ENCODE results near the gene MAPK7.
"Not testable (repeated sequence)": the region's sequence is repeated elsewhere in the genome, so short reads cannot be mapped to it uniquely, and the experiment has no call there.

MAPK7 gene

DNA sequence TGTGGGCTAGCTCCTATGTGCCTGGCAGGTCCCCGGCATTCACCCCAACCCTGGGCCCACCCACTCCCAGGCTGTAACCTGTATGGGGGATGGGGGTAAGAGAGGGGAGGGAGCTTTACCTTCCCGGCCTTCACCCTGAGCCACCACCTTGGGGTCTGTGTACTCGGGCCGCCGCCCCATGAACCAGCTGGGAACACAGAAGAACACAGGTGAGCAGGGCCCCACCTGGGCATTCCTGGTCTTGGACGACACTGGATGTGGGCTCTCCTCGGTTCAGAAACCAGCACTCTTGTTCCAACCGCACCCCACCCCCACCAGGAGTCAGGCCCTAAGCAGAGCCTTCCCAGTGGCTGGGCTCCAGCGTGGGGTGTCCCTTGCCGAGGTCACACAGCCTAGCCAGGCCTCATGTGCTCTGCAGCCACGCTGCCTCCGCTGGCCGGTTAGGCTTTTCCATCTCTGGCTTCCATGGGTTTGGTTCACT, 34.6 kb upstream of the MAPK7 start:
- FAIRE-seq, result no peak

DNA sequence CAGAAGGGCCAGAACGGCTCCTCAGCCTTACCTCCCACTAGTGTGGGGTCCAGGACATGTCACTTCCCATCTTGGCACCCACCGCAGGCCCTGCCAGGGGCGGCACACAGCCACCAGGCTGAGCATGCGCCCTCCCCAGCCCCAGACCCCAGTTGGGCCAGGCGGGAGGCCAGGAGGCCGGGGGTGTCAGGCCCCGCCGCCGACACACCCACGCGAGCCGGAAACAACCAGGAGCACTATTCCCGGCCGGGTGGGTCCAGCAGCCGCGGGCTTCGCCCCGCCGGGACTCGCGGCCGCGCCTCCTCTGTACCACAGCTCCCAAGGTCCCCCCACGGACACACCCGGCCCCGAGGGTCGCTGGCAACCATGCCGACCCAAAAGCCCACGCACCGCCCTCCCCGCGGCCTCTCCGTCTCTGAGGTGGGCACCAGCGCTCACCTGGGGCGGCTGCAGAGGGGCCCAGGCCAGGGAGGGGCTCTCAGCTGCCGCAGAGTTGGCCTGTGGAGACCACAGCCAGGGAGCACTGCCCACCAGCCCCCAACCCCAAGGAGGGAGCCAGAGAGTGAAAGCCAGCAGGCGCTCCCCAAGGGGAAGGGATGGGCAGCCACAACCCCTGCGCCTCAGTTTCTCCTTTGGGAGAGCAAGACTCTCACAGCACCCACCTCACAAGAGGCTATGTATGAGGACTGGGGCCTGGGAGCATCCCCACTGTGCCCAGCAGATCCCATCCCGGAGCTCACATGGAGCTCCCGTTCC, 33.8 kb upstream of the MAPK7 start:
- FAIRE-seq, result no peak

DNA sequence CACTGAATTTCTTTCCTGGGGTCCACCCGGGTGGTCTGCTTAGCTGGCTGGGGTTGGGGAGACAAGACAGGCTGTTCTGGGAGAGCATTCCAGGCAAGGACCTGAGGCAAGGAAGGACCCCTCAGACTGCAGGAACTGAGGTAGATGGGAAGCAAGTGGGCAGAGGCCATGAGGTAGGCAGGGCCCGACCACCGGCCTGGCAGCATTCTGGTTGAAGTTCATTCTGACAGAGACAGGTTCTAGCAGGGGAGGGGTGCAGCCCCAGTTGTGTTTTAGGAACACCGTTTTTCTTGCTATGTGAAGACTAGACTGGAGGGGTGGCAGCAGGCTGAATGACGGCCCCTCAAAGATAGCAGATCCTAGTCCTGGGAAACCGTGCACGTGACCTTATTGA, 33.2 kb upstream of the MAPK7 start:
- no peak for FAIRE-seq

- FAIRE-seq, result no peak
Measured at GRCh38 chr17:19345486-19346350, 32.6 kb upstream of the MAPK7 start.

DNA sequence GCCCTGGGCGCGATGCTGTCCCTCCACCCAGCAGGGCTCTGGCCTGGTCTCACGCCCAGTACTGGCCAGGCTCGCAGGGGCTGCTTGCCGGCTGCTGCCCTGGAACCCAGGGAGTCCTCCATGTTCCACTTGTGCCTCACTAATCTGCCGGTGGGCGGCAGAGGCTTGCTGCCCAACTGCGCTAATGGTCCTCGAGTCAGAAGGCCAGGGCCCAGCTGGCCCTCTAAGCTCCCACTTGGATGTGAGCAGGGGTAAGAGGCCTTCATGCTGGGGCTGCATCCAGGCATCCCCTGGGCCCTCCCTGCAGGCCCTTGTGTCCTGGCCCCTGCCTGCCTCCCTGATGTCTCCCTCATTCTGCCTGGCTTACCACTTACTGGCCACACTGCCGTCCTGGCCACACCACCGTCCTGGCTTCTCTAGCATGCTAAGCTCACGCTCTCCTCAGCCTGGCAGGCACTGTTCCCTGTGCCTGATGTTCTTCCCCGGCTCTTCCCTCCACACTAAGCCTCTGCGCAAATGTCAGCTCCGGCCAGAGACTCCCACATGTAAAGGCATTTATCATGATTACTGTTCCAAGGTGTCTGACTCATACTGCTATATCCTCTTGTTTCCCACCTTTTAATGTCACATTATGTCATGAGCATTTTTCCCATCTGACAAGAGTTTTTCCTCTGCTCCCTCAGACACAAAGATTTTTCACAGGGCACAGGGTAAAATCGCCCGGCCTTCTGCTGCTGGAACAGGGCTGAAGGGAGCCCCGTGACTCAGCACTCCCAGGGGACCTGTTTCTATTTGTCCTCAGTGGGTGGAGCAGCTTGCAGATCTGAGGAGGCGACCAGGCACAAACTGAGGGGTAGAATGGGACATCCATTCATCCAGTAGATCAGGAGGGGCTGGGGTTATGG, 31.7 kb upstream of the MAPK7 start:
- FAIRE-seq, result no peak

GRCh38 chr17:19347323-19348080, 30.8 kb upstream of the MAPK7 start:
- FAIRE-seq, result no peak

GRCh38 chr17:19348081-19348650, 30.1 kb upstream of the MAPK7 start:
- no peak for FAIRE-seq

DNA sequence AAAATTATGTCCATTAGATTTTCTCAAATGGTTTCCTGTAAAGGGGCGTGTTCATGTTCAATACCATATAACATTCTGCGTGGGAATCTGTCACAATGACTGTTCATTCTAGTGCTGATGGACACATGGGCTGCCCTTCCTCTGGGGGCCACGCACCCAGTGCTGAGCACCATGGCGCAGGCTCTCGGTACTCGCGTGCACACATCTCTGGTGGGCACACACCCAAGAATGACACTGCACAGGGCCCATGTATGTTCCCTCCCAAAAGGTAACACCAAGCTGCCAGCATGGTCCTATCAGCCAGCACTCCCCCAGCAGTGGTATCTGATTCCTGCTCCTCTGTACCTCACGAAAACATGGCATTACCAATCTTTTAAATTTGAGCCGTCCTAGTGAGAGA, 29.5 kb upstream of the MAPK7 start:
- FAIRE-seq, result no peak

DNA sequence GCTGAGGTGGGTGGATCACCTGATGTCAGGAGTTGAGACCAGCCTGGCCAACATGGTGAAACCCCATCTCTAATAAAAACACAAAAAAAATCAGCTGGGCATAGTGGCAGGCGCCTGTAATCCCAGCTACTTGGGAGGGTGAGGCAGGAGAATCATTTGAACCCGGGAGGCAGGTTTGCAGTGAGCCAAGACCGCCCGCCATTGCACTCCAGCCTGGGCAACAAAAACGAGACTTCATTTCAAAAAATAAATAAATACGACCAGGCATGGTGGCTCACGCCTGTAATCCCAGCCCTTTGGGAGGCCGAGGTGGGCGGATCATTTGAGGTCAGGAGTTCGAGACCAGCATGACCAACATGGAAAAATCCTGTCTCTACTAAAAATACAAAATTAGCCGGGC, 24.9 kb upstream of the MAPK7 start:
- FAIRE-seq, result not testable (repeated sequence)

DNA sequence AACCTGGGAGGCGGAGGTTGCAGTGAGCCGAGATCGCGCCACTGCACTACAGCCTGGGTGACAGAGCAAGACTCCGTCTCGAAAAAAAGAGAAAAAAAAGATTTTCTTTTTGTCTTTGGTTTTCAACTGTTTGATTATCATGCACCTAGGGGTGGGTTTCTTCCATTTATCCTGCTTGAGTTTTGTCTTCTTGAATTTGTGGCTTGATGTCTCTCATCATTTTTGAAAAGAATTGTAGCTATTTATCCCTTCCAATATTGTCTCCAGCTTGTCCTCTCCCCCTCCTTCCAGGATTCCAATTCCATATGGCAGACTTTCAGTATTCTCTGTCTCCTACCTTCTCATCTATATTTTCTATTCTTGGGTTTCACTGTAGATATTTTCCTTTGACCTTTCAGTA, 23.6 kb upstream of the MAPK7 start:
- FAIRE-seq, result no peak

GRCh38 chr17:19357351-19357750, 20.9 kb upstream of the MAPK7 start:
- FAIRE-seq, result no peak

DNA sequence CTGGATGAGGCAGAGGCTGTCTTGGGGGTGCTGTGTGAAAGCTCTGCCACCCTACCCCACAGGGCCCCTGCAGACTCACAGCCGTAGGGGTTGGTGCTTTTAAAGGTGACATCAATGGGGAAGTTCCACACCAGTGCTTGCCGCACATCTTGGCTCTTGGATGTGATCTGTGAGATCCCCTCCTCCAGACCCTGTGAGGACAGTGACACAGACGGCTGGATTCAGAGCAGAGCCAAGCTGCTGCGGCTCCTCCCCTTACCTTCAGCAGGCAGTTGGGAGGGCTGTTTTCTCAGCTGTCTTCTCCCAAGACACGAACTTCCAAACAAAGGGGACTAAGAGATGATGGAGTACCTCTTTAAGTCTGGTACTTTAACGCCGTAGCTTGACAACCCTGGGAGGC, 20.5 kb upstream of the MAPK7 start:
- FAIRE-seq, result no peak

- no peak for FAIRE-seq
Measured at GRCh38 chr17:19359151-19359550, 19.1 kb upstream of the MAPK7 start.

DNA sequence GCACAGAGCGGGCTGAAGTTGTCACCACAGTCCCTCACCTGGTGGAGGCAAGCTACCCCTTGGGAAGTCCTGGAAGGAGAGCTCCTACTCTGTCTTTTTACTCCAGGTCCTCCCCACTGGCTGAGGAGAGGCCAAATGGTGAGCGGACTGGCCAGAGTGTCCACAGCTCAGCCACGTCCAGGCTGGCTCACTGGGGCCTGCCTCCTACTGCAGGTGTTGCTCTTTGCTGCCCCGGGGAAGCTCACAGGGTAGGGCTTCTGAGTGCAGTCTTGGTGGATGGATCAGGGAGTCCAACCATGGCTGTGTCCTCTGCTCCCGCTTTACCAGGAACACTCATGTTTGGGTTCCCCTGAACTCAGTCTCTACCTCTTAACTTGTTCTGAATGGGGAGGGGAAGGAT, 18.4 kb upstream of the MAPK7 start:
- no peak for FAIRE-seq

DNA sequence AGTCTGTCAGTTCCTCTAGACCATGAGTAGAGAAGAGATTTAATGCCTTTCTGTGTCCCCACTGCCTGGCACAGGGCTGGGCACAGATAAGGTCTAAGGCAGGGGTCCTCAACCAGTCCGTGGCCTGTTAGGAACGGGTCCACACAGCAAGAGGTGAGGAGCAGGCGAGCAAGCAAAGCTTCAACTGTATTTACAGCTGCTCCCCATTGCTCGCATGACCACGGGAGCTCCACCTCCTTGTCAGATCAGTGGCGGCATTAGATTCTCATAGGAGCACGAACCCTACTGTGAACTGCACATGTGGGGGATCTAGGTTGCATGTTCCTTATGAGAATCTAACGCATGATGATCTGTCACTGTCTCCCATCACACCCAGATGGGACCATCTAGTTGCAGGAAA, 17.5 kb upstream of the MAPK7 start:
- FAIRE-seq, result no peak

DNA sequence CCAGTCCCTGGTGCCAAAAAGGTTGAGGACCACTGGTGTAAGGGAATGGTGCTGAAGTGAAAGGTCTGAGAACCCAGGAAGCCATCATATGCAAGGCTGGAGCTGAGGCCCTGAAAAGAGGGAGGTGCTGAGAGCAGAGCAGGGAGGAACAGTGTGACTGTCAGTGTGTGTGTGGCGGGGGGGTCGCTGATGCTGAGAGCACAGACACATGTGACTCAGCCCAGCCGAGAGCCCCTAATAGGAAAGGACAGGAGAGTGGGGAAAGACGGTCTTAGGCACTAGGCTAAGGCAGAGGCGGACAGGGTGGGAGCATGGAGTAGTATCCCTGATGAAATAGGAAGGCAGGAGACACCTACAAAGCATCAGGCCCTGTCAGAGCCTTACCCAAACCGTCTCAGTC, 17.0 kb upstream of the MAPK7 start:
- FAIRE-seq, result no peak

GRCh38 chr17:19361944-19362276, 16.4 kb upstream of the MAPK7 start:
- no peak for FAIRE-seq

DNA sequence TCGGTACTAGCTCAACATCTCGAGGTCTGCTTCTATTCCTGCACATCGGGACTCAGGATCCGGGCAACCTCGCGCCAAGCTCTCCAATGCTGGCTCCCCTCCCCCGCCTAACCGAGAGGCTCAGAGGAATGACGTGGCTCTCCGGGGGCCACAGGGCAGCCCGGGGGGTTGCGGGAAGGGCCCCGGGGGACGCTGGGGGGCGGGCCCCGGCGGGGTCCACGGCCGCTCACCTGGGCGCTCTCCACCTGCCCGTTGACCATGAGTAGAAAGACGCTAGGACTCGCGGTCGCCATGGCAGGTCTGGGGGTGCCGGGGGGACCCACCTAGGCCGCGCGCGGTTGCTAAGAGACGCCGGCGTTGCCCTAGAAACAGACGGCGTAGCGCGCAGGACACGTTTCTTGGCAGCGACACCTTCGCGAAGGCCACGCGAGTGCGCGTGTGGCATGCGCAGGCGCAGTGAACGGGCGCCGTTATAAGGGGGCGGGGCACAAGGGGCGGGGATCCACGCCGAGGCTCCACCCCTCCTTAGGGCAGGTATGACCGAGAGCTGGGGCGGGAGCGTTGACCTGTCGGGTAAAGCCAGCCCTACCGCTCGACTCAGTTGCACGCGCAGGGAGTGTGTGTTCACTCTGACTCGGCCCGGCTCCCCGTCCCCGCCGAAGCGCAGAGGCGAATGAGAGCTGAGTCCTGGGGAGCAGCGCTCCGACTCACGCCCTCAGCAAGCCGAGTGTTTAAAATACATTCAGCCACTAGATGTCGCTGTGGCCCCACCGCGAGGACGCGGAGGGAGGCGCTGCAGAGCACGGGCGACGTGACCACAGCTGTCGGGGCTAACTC, 15.8 kb upstream of the MAPK7 start, which contains the start of gene B9D1:
B9D1 (minus strand) TSS at position 447 of the 837 bp plus-strand sequence; CDS start at position 293, 154 bp downstream.
- FAIRE-seq, result no peak

- no peak for FAIRE-seq
Measured at GRCh38 chr17:19363114-19363438, 15.2 kb upstream of the MAPK7 start.

DNA sequence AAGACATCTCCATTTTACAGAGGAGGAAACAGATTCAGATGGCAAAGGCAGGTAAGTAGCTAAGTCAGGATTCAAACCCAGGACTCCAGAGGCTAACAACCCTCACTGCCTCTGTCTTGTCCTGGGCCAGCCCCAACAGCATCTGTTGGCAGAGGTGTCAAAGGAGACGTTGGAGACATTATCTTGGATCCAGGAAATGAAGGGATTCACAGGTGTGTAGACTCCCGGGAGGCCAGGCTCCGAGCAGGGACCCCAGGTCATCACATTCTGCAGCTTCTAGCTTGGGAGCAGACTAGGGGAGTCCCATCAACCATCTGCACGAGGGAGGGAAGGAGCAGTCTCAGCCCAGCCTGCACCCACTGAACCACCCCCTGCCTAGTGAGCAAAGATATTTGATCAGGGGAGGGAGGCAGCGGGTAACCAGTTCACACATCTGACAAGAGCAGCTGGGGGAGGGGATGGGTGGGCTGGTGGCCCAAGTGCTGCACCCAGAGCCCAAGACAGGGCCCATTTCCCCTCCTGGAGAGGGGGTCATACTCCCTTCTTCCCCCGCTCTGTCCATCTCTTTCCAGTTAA, 14.8 kb upstream of the MAPK7 start:
- no peak for FAIRE-seq
